ENCODE data around the gene STIMATE. TPM values are rescaled to one million over a fixed set of nuclear protein-coding genes. Genes with fewer than 3 reads are reported as not detected.

The STIMATE gene
- total and polyA plus RNA-seq, 2 of the 4 experiments (the other 2 are of a cell fraction), result 10.6 to 17.8 TPM

- H3K4me2 ChIP-seq (ENCODE audit: low read depth, low read length), result no peak overlapping the region
- in situ Hi-C loops (cut with MboI; ENCODE audit: low sequenced_read_pairs) (no loop called here), dilution Hi-C loops (cut with HindIII; ENCODE audit: low sequenced_read_pairs, unreplicated experiment) (no loop called here), intact Hi-C loops (cut with micrococcal nuclease) (no loop called here)
- no peak overlapping the region for H2AK9ac ChIP-seq (replicated peaks; ENCODE audit: low read depth, low read length, poor library complexity)
- no peak overlapping the region for H2AFZ ChIP-seq (replicated peaks; ENCODE audit: low read length, poor library complexity)
- peaks cover 13% of the 10 kb centered on the region; the same call in 1 of the 2 replicates for H3K4me1 ChIP-seq (ENCODE audit: control insufficient read depth, insufficient read depth, low read length)
- no peaks in the 10 kb centered on the region for H3K27me3 ChIP-seq (ENCODE audit: control insufficient read depth, insufficient read depth, low read length)
- TF ChIP-seq BHLHE40 (IDR thresholded peaks at IDR 0.05; ENCODE audit: low read depth, low read length), result no peak
- TF ChIP-seq RFX5 (IDR thresholded peaks at IDR 0.05; ENCODE audit: low read depth, low read length), result no peak
- no peak for TF ChIP-seq NFE2L2 (IDR thresholded peaks at IDR 0.05; ENCODE audit: low read depth, low read length)
- TF ChIP-seq MAFK (IDR thresholded peaks at IDR 0.05; ENCODE audit: low read depth, low read length), result no peak
- TF ChIP-seq FOS (IDR thresholded peaks at IDR 0.05; ENCODE audit: low read depth, low read length), result no peak
- TF ChIP-seq MXI1 (IDR thresholded peaks at IDR 0.05; ENCODE audit: borderline replicate concordance, low read depth, low read length), result no peak
- TF ChIP-seq POLR2A (IDR thresholded peaks at IDR 0.05; ENCODE audit: low read depth, low read length), result no peak
- TF ChIP-seq USF2 (IDR thresholded peaks at IDR 0.05; ENCODE audit: low read depth, low read length), result no peak
- TF ChIP-seq RCOR1 (IDR thresholded peaks at IDR 0.05; ENCODE audit: insufficient replicate concordance, low read length), result no peak
- TF ChIP-seq CTCF (conservative IDR thresholded peaks at IDR 0.05; ENCODE audit: low read depth, low read length), result no peak
- TF ChIP-seq CEBPB (IDR thresholded peaks at IDR 0.05; ENCODE audit: low read depth, low read length), result no peak
- TF ChIP-seq ELK1 (IDR thresholded peaks at IDR 0.05; ENCODE audit: borderline replicate concordance, low read depth, low read length), result no peak
- no peak for TF ChIP-seq MAZ (IDR thresholded peaks at IDR 0.05; ENCODE audit: borderline replicate concordance, low read depth, low read length)
- no peak overlapping the region for H4K8ac ChIP-seq (ENCODE audit: low read depth in 2 of 2, low read length in 2 of 2)
- no peak overlapping the region for H3K14ac ChIP-seq (replicated peaks; ENCODE audit: low read depth, low read length)
- H3K9me3 ChIP-seq (ENCODE audit: control insufficient read depth, insufficient read depth, low read length), result no peaks in the 10 kb centered on the region
- no peak overlapping the region for H4K91ac ChIP-seq (ENCODE audit: insufficient read depth, low read depth, low read length)
- H2BK5ac ChIP-seq (ENCODE audit: low read depth, low read length, poor library complexity, severe bottlenecking), result no peak overlapping the region
- no TSS peak for BruUV-seq (replicated peaks)
- H3K9ac ChIP-seq (ENCODE audit: low read depth, low read length), result no peak overlapping the region
- H3K9me1 ChIP-seq (ENCODE audit: insufficient read depth, low read length), result peaks cover 19% of the 10 kb centered on the region; the same call in 1 of the 2 replicates
- no peaks in the 10 kb centered on the region for H3K79me1 ChIP-seq (ENCODE audit: low read depth in 1 of 2, low read length in 2 of 2)
- CTCF ChIA-PET, result no interaction called here
- H3K56ac ChIP-seq (ENCODE audit: extremely low read depth, insufficient read depth, low read length), result no peak overlapping the region
- no peak overlapping the region for H4K5ac ChIP-seq (ENCODE audit: low read depth, low read length)
- ATAC-seq (ENCODE audit: low read depth) (no peak), DNase-seq (no peak)
- H2BK120ac ChIP-seq (ENCODE audit: low read depth, low read length), result no peak overlapping the region
- no peak overlapping the region for H3K18ac ChIP-seq (ENCODE audit: low read depth, low read length)
- H2BK20ac ChIP-seq (ENCODE audit: low read depth, low read length), result no peak overlapping the region
- peaks cover 14% of the 10 kb centered on the region; the same call in 1 of the 2 replicates for H3K36me3 ChIP-seq (ENCODE audit: control insufficient read depth, insufficient read depth, low read length)
- 94% methylated on average over 3 of the region's 4 CpGs; no CpG with 5 or more reads in 1 of the 2 experiments for WGBS, 2 experiments (ENCODE audit: extremely low coverage in 2 of 2, insufficient read length in 1 of 2)
- POLR2A ChIA-PET (ENCODE audit: unreplicated experiment), result no interaction called here
- no peak overlapping the region for H3K4ac ChIP-seq (ENCODE audit: low read depth, low read length)
- H2BK15ac ChIP-seq (ENCODE audit: low read depth, low read length), result no peak overlapping the region
- H3K4me3 ChIP-seq (ENCODE audit: insufficient read depth, low read depth, low read length), result no peak overlapping the region
- no peak overlapping the region for H2AK5ac ChIP-seq (ENCODE audit: low read depth, low read length)
- H3K23ac ChIP-seq (ENCODE audit: low read depth, low read length), result no peak overlapping the region
- no peak overlapping the region for H3K27ac ChIP-seq (ENCODE audit: insufficient read depth, low read length)
- no peaks in the 10 kb centered on the region; the same call in 1 of the 2 replicates for H4K20me1 ChIP-seq (ENCODE audit: insufficient read depth, low read length)
Observed at GRCh38 chr3:52836986-52837385, 60.4 kb downstream of the STIMATE start.

Data from IMR-90 (cell line).